KBM-7 (cell line): ENCODE data around the gene HDGFL2.

Experiments used
- DNase-seq: peaks from one replicate; pipeline ENCODE4 v3.0.0-alpha.2; 2015
- in situ Hi-C: fragments of 300-500 bp; cut with MboI; formaldehyde crosslinking; loops from 2 replicates; pipeline ENCODE4 v1.14.3; 2020; ENCODE audit warnings: low sequenced_read_pairs, low pct_unique_long_range_greater_than_20kb, mixed read lengths

Gene HDGFL2

GRCh38 chr19:4493104-4493928 is 21.2 kb downstream of the HDGFL2 start:
- DNase-seq: no peak
- in situ Hi-C loops: no loop called here

DNA sequence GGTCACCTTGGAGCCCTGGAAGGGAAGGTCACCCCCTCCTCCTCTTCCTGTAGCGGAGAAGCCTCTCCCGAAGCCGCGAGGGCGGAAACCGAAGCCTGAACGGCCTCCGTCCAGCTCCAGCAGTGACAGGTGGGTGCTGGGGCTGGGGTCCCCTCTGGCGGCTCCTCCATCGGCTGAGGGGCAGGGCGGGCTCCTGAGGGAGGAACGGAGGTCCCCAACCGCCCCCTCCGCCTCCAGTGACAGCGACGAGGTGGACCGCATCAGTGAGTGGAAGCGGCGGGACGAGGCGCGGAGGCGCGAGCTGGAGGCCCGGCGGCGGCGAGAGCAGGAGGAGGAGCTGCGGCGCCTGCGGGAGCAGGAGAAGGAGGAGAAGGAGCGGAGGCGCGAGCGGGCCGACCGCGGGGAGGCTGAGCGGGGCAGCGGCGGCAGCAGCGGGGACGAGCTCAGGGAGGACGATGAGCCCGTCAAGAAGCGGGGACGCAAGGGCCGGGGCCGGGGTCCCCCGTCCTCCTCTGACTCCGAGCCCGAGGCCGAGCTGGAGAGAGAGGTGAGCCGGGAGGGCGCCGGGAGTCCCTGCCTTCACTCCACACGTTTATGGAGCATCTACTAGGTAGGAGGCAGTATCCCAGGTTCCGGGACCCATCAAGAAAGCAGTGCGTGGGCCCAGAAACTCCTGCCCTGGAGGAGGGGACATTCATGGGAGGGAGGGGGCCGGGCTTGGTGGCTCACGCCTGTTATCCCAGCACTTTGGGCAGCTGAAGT is 22.0 kb downstream of the HDGFL2 start:
- in situ Hi-C loops: no loop called here
- no peak for DNase-seq

GRCh38 chr19:4494691-4495064 is 22.6 kb downstream of the HDGFL2 start:
- in situ Hi-C loops: no loop called here
- no peak for DNase-seq

DNA sequence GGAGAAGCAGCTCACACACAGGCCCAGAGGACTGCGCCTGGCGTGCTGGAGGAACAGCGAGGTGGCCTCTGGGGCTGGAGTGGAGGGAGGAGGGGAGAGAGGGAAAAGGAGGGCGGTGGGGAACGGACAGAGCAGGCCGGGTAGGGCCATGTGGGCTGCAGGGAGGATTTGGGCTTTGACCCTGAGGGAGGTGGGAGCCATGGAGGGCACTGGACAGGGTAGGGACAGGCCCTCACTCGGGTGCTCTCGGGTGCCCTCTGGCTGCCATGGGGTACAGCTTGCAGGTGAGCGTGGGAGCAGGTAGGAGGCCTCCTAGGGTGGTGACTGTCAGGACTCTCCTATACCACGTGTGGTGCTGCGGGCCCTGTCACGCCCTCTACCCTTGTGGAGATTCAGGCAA is 23.4 kb downstream of the HDGFL2 start:
- DNase-seq: no peak
- in situ Hi-C loops: no loop called here

- no peak for DNase-seq
- in situ Hi-C loops: no loop called here
Measured at GRCh38 chr19:4496304-4496703, 24.2 kb downstream of the HDGFL2 start.

DNA sequence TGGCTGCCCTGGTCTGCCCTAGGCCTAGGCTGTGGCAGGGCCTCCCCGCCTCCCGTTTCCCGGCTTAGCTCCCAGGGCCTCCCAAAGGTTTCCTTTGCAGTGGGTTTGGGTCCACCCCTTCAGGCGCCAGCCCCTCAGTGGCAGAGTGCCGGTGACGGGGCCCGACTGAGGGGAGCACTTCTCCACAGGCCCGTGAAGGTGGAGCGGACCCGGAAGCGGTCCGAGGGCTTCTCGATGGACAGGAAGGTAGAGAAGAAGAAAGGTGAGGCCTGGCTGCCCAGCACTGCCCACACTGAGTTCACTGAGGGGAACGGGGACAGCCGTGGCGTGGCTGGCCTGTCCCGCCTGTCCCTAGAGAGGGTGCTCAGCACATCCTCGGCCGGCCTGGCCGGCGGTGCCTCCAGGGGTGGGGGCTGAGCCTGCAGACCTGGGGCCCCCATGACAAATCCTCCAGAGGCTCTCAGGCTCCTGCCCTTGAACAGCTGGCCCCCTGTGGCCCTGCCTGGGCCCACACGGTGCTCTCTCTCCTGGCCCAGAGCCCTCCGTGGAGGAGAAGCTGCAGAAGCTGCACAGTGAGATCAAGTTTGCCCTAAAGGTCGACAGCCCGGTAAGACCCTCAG is 25.8 kb downstream of the HDGFL2 start:
- no peak for DNase-seq
- in situ Hi-C loops: no loop called here

GRCh38 chr19:4498694-4499093 is 26.6 kb downstream of the HDGFL2 start:
- DNase-seq: no peak
- in situ Hi-C loops: no loop called here

- DNase-seq: no peak
- in situ Hi-C loops: no loop called here
Measured at GRCh38 chr19:4499318-4499717, 27.2 kb downstream of the HDGFL2 start.

DNA sequence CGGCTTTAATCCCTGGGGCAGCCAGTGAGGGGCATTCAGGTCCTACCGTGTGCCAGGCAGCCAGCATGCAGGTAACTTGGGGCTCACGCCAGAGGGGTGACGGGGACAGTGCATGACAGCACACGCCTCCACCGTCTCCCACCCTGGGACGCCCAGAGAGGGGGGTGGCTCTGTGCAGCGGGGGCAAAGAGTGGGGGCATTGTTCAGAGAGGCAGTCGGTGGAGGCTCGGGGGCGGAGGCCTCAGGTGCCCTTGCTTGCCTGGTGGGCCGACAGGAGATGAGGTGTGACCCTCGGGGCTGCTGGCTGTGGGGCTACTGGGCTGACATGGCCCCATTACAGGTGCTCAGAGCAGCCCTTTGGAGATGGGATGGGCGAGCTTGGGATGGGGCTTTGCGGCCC is 27.8 kb downstream of the HDGFL2 start:
- DNase-seq: no peak
- in situ Hi-C loops: no loop called here

DNA sequence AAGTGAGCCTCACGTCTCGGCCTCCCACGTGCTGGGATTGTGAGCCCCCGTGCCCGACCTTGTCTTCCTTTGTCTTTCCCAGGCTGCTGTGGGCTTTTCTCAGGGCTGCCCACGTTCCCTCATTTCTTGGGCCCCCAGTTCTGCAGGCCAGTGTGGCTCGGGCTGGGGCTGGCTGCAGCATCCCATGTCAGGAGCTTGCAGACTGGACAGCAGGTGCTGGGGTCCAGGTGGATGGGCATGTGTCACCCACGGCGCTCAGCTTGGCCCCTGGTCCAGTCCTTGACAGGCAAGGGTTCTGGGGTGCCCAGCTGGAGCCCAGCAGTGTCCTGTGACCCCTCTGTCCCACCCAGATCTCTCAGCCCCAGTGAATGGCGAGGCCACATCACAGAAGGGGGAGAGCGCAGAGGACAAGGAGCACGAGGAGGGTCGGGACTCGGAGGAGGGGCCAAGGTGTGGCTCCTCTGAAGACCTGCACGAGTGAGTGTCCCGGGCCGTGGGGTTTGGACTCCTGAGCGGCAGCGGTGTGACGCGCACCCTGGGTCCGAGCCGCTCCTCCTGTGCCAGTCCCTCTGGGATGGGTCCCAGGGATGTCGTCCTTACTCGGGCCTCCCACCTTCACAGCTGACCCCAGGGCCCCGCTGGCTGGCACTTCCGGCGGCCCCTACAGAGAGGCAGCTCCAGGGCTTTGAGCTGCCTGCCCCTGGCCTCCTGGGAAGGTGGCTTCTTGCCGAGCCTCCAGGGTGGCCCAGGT is 28.9 kb downstream of the HDGFL2 start:
- in situ Hi-C loops: no loop called here

DNA sequence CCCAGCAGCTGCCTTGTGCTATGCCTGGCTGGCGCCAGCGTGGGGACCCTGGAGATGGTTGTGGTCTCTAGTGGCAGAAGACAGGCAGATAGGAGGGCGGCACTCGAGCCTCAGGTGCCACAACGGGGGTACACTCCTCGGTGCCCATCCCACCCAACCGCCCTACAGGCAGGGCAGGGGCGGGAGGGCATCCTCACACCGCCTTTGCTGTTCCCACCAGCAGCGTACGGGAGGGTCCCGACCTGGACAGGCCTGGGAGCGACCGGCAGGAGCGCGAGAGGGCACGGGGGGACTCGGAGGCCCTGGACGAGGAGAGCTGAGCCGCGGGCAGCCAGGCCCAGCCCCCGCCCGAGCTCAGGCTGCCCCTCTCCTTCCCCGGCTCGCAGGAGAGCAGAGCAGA is 29.6 kb downstream of the HDGFL2 start:
- in situ Hi-C loops: no loop called here
- DNase-seq: no peak

More for the DNA sequence above, 28.9 kb downstream of the HDGFL2 start:
- no peak for DNase-seq

- no peak for DNase-seq
- in situ Hi-C loops: no loop called here
Measured at GRCh38 chr19:4502282-4503131, 30.4 kb downstream of the HDGFL2 start.

GRCh38 chr19:4503132-4503824 is 31.2 kb downstream of the HDGFL2 start:
- DNase-seq: no peak
- in situ Hi-C loops: no loop called here

GRCh38 chr19:4503825-4504170 is 31.7 kb downstream of the HDGFL2 start:
- in situ Hi-C loops: no loop called here
- DNase-seq: no peak

DNA sequence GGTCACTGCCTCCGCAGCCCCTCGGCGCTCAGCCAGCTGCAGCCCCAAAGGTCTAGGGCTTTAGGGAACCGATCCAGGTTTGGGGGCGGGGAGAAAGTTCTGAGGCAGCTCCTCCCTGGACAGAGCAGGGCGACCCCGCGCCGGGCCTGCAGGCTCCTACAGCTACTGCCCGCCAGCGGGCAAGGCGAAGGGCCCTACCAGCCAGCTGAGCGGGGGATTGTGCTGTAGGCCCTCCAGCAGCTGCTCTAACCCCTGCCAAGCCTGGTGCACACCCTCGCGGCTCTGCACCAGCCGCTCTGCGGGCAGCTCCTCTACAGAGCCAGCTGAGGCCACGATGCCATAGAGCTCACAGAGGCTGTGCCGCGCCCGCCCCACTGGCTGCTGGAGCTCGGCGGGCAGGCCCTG is 32.2 kb downstream of the HDGFL2 start:
- in situ Hi-C loops: no loop called here
- DNase-seq: no peak

GRCh38 chr19:4504891-4505569 is 32.9 kb downstream of the HDGFL2 start:
- in situ Hi-C loops: no loop called here
- no peak for DNase-seq

- in situ Hi-C loops: no loop called here
Measured at GRCh38 chr19:4505570-4506448, 33.7 kb downstream of the HDGFL2 start.

More at GRCh38 chr19:4505570-4506448, 33.7 kb downstream of the HDGFL2 start:
- no peak for DNase-seq
